ENCODE data around the gene GYPC.
A peak's percentile ranks its signal among the peaks of the same experiment; 100 is the strongest.

Gene GYPC

GRCh38 chr2:126652323-126652891 lies 3.6 kb upstream of the GYPC start:
- no peak for DNase-seq

GRCh38 chr2:126653109-126653508 lies 2.8 kb upstream of the GYPC start:
- DNase-seq, result no peak

GRCh38 chr2:126653761-126654160 lies 2.2 kb upstream of the GYPC start:
- no peak for DNase-seq

GRCh38 chr2:126655051-126655450 lies 907 bp upstream of the GYPC start:
- no peak for DNase-seq

- DNase-seq, result peak; percentile 39
These were observed 631 bp downstream of the GYPC start for GRCh38 chr2:126656431-126657147.

- peak; percentile 44 for DNase-seq
These were observed 1.2 kb downstream of the GYPC start for GRCh38 chr2:126657148-126657635.

GRCh38 chr2:126657636-126658318 lies 1.8 kb downstream of the GYPC start:
- peak; percentile 77 for DNase-seq

- no peak for DNase-seq
These were observed 2.5 kb downstream of the GYPC start for GRCh38 chr2:126658319-126658904.

- DNase-seq, result peak; percentile 67
These were observed 3.1 kb downstream of the GYPC start for GRCh38 chr2:126658905-126659561.

- DNase-seq, result no peak
These were observed 3.9 kb downstream of the GYPC start for GRCh38 chr2:126659562-126660467.

GRCh38 chr2:126660971-126661370 lies 5.0 kb downstream of the GYPC start:
- no peak for DNase-seq

GRCh38 chr2:126661702-126662500 lies 5.9 kb downstream of the GYPC start:
- DNase-seq, result no peak

GRCh38 chr2:126662621-126663020 lies 6.7 kb downstream of the GYPC start:
- DNase-seq, result peak; percentile 32

GRCh38 chr2:126663184-126663963 lies 7.4 kb downstream of the GYPC start:
- no peak for DNase-seq

- DNase-seq, result peak; percentile 55
These were observed 8.3 kb downstream of the GYPC start for GRCh38 chr2:126664234-126664633.

GRCh38 chr2:126664639-126665038 lies 8.7 kb downstream of the GYPC start:
- DNase-seq, result no peak

GRCh38 chr2:126665483-126665882 lies 9.5 kb downstream of the GYPC start:
- DNase-seq, result no peak

GRCh38 chr2:126668254-126668653 lies 12.3 kb downstream of the GYPC start:
- no peak for DNase-seq

GRCh38 chr2:126669772-126670171 lies 13.8 kb downstream of the GYPC start:
- no peak for DNase-seq

- DNase-seq, result no peak
These were observed 15.5 kb downstream of the GYPC start for GRCh38 chr2:126671488-126671887.

Measured in CD4-positive, alpha-beta T cell treated with Interleukin-17A for 1 hour (primary cell).